Transverse colon (tissue), 3 donors: ENCODE results near the gene FUZ.

Experiments used
- EP300 ChIP-seq: sonication (generic); formaldehyde crosslinking; IDR thresholded peaks from one replicate; pipeline ENCODE4 v1.6.1; 2017; ENCODE audit warnings: antibody characterized with exemption, low read depth
- POLR2A ChIP-seq: fragments of 450-650 bp; IDR thresholded peaks from one replicate; pipeline ENCODE4 v1.6.1; 2016; ENCODE audit warnings: antibody characterized with exemption, mild to moderate bottlenecking, moderate library complexity
- TF ChIP-seq, protein P1 (sequence below), 5 experiments: fragments of 200-600 bp in 3 of 5; fragments of 450-650 bp in 2 of 5; sonication (generic) in 3 of 5; IDR thresholded peaks; 1 replicate in 2 of 5; 2 replicates in 3 of 5; pipeline ENCODE4 v1.5.1; 2016 to 2017; ENCODE audit warnings: antibody characterized with exemption in 5 of 5, inconsistent platforms in 3 of 5, mild to moderate bottlenecking in 2 of 5, moderate library complexity in 1 of 5

DNA sequence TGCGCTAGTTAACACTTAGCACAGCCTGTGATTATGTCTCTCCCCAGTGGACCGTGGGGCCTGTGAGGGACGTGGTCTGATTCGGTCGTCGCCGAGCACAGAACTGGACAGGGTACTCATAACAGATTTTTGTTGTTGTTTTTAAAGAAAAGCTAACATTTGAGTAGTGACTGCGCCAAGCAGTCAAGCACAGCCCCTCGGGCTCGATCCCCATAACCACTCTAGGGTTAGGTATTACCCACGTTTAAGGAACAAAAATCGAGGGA, 37.1 kb upstream of the FUZ start:
- TF ChIP-seq POLR2A = no peak
- TF ChIP-seq, protein P1, sequence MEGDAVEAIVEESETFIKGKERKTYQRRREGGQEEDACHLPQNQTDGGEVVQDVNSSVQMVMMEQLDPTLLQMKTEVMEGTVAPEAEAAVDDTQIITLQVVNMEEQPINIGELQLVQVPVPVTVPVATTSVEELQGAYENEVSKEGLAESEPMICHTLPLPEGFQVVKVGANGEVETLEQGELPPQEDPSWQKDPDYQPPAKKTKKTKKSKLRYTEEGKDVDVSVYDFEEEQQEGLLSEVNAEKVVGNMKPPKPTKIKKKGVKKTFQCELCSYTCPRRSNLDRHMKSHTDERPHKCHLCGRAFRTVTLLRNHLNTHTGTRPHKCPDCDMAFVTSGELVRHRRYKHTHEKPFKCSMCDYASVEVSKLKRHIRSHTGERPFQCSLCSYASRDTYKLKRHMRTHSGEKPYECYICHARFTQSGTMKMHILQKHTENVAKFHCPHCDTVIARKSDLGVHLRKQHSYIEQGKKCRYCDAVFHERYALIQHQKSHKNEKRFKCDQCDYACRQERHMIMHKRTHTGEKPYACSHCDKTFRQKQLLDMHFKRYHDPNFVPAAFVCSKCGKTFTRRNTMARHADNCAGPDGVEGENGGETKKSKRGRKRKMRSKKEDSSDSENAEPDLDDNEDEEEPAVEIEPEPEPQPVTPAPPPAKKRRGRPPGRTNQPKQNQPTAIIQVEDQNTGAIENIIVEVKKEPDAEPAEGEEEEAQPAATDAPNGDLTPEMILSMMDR (IDR thresholded peaks at IDR 0.05) = no peak
- no peak for TF ChIP-seq EP300
